GM06990 (cell line): ENCODE data around the gene ALB.
A peak's percentile ranks its signal among the peaks of the same experiment; 100 is the strongest.

Source experiments
- DNase-seq: peaks from one replicate; pipeline ENCODE4 v3.0.0-alpha.2; 2011; ENCODE audit not compliant: insufficient read length; ENCODE audit errors: extremely low read depth
- H3K27me3 ChIP-seq: replicated peaks from 2 replicates; pipeline ENCODE4 v1.6.0; 2011; ENCODE audit warnings: low read length; ENCODE audit not compliant: control insufficient read depth, insufficient read depth
- H3K36me3 ChIP-seq: 2 replicates; pipeline ENCODE4 v1.5.1; 2011; ENCODE audit warnings: low read length; ENCODE audit not compliant: control insufficient read depth, insufficient read depth
- H3K4me3 ChIP-seq: replicated peaks from 2 replicates; pipeline ENCODE4 v1.5.1; 2011; ENCODE audit warnings: low read depth, mild to moderate bottlenecking, control low read depth, low read length
- CTCF ChIP-seq: IDR thresholded peaks from 2 replicates; pipeline ENCODE4 v1.5.1; 2011; ENCODE audit warnings: low read length, control low read depth, mild to moderate bottlenecking, inconsistent platforms; ENCODE audit not compliant: insufficient read depth, poor library complexity, severe bottlenecking

ALB gene

GRCh38 chr4:73433140-73433539, 29.1 kb downstream of the ALB start:
- Histone ChIP-seq H3K36me3 (no peaks in the 10 kb centered on the region), H3K27me3 (no peaks in the 10 kb centered on the region; the same call in none of the 2 replicates), H3K4me3 (no peak overlapping the region)
- TF ChIP-seq CTCF, result no peak
- DNase-seq, result no peak

- TF ChIP-seq CTCF, result peak; percentile 57
- H3K27me3 ChIP-seq, result no peaks in the 10 kb centered on the region; the same call in 1 of the 2 replicates
- no peaks in the 10 kb centered on the region for H3K36me3 ChIP-seq
- no peak for DNase-seq
- H3K4me3 ChIP-seq, result no peak overlapping the region
These were observed 30.2 kb downstream of the ALB start for GRCh38 chr4:73434311-73434710.

- H3K4me3 ChIP-seq, result no peak within 1 kb of the TSS
- TF ChIP-seq CTCF, result no peak
- H3K36me3 ChIP-seq, result no peaks in the 10 kb centered on the region
- H3K27me3 ChIP-seq, result no peaks in the 10 kb centered on the region; the same call in 1 of the 2 replicates
- DNase-seq, result no peak
These were observed 31.9 kb downstream of the ALB start, which contains the start of gene AFP for GRCh38 chr4:73435984-73436383. Gene AFP, plus strand, starts transcription at chr4:73436221. Its CDS starts 42 bp downstream, at chr4:73436263.

- H3K4me3 ChIP-seq, result no peak overlapping the region
- no peak for TF ChIP-seq CTCF
- DNase-seq, result no peak
- H3K27me3 ChIP-seq, result no peaks in the 10 kb centered on the region
- no peaks in the 10 kb centered on the region for H3K36me3 ChIP-seq
These were observed 32.8 kb downstream of the ALB start for GRCh38 chr4:73436674-73437557.

GRCh38 chr4:73437558-73437956, 33.5 kb downstream of the ALB start:
- no peak for DNase-seq
- Histone ChIP-seq H3K27me3 (no peaks in the 10 kb centered on the region), H3K36me3 (no peaks in the 10 kb centered on the region), H3K4me3 (no peak overlapping the region)
- no peak for TF ChIP-seq CTCF
